Inflammatory macrophage treated with lipopolysaccharide for 4 hours (primary cell): ENCODE data around the gene MESP2.
"Not testable (repeated sequence)": the region's sequence is repeated elsewhere in the genome, so short reads cannot be mapped to it uniquely, and the experiment has no call there.

ENCODE experiments used
- DNase-seq: peaks from one replicate; pipeline ENCODE4 v3.0.0-alpha.2; 2020

The MESP2 gene

DNA sequence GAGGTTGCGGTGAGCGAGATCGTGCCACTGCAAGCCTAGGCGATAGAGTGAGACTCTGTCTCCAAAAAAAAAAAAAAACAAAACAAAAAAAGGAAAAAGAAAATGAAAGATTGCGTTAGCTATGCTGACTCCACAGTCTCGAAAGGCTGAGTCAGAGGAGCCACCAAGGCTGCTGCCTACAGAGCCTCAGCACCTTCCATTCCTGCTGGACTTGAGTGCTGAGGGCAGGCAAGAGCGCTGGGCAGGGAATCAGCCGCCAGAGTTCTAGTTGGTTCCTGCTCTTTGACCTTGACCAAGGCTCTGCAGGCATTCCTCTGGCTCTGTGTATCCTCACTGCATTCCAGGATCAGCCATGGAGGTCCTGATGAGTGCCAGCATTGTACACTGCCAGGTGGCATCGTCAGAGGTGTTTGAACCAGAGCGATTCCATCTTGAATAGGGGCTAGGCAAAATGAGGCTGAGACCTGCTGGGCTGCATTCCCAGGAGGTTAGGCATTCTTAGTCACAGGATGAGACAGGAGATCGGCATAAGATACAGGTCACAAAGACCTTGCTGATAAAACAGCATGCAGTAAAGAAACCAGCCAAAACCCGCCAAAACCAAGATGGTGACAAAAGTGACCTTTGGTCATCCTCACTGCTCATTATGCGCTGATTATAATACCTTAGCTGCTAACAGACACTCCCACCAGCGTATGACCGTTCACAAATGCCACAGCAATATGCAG is 5.9 kb downstream of the MESP2 start:
- peak; percentile 97 for DNase-seq

DNA sequence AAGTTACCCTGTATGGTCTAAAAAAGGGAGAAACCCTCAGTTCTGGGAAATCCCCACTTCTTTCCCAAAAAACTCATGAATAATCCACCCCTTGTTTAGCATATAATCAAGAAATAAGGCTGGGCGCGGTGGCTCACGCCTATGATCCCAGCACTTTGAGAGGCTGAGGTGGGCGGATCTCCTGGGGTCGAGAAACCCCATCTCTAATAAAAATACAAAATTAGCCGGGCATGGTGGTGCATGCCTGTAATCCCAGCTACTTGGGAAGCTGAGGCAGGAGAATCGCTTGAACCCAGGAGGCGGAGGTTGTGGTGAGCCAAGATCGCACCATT is 6.5 kb downstream of the MESP2 start:
- not testable (repeated sequence) for DNase-seq

DNA sequence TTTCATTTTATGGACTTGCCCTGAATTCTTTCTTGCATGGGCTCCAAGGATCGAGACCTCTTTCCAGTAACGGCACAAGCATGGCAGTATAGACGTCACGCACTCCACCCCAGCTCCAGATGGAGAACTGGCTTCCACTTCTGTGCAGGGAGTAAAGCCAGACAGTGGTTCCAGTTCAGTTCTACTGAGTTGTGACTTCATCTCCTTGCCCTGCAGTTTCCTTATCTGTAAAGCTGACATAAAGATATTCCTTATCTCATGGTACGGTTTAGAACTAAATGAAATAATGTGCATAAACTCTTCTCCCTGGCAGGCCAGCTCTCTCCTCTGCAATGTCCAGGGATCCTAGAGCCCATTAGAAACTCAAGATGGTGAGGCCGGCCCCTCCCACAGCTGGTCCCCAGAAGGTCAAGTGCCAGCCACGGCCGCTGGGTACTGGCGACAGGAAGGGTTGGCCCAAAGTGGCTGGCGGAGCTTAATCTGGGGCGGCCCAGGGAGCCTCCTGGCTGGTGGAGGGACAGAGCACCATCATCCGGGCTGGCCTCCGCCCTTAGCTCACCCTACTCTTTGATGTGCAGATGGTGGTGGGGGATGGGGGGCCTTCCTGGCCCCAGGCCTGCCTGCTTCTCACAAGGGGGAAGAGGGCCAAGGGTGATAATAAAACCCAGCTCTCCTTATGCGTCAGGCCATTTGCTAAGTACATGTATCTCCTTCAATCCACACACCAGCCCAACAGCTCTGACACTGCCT is 7.2 kb downstream of the MESP2 start:
- peak; percentile 19 for DNase-seq

DNA sequence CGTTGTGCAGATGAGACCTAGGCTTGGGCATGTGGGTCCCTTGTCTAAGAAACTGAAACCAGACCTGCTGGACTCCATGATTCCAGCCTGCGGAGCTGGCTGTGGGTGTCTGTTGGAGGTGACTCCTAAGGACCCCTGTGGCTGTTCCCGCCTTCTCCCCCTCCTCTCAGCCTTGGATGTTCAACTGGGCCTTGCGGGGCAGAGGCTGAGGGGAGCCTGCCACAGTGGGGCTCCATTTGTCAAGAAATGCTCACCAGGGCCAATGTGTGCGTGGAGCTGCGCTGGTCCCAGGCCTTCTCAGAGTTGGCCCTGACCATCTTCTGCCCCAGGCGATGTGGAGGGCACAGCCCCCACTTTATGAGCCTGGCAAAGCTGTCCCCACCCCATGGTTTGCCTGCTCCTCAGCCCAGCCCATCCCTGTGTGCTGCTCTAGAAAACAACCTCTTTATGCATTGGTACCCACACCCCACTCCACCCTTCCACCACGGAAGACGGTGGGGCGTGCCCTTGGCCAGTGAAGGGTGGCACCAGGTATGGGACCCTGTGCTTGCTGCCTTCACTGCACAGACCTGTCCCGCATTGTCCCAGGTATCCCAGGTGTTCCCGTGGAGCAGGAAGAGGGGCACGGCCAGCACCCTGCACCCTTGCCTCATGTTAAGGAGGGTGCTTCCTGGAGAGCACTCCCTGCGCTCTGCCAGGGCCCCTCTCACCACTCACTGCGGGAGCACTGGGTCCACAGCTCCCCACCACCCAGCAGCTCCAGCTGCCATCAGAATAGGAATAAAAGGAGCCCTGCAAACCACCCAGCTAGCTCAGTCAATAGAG is 7.9 kb downstream of the MESP2 start:
- no peak for DNase-seq

DNA sequence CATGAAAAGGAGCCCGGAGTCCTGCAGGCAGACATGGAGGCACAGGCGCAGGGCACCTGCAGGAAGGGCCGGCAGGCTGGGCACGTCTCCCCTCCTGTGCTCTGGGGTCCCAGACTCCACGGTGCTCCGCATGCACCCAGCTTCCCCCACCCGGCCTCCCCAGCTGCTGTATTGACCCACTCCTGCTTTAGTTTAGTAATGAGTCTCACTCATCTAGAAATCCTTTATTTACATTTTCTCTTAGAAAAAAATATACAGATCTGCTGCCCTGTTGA is 8.5 kb downstream of the MESP2 start:
- DNase-seq = no peak

DNA sequence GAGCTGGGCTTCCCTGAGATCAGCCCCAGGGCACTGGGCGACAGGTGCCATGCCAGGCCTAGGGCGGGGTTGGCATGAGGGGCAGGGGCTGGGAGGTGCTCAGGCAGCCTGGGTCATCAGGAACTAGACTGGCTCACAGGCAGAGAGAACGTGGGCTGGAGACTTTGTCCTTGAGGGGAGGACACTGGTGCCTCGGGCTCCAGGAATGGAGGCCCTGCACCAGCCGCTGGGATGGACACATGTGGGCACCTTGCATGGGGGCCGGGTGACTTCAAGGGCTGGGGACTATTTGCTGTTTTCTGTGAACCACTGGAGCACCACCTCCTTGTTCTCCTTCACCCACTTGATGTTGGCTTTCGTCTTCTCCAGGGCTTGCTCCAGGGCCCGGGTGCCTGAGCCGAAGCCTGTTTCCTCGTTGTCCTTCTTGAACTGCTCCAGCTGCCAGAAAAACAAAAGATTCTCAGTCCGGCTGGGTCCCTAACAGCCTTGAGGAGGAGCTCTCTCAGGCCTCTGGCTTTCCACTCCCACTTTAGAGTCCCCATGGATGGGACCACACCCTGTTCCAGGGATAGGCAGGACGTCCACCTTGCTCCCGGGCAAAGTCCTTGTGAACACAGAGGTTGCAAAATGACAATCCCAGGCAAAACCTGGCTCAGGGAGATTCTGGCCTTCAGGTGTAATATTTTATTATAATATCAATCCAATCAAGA is 9.1 kb downstream of the MESP2 start:
- no peak for DNase-seq

DNA sequence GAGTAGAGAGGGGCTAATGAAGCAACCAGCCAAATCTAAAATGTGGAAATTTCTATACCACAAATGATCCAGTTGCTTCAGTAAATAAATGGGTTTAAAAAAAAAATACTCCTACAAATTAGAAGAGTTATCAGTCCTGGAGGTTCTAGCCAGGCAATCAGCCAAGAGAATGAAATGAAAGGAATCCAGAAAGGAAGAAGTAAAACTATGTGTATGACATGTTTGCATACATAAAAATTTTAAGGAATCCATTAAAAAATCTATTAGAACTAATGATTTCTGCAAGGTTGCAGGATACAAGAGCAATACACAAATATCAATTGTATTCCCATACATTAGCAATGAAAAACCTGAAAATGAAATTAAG is 9.6 kb downstream of the MESP2 start:
- no peak for DNase-seq

DNA sequence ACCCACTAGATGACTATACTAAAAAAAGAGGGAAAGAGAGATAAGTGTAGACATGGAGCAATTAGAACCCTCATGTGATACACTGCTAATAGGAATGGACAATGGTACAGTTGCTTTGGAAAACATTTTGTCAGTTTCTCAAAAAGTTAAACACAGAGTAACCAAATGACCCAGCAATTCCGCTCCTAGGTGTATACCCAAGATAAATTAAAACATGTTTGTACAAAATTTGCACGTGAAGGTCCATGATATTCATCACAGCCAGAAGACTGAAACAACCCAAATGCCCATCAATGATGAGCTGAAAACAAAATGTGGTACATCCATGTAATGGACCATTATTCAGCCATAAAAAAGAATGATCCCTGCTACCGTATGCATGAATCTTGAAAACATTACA is 11.8 kb downstream of the MESP2 start:
- no peak for DNase-seq

DNA sequence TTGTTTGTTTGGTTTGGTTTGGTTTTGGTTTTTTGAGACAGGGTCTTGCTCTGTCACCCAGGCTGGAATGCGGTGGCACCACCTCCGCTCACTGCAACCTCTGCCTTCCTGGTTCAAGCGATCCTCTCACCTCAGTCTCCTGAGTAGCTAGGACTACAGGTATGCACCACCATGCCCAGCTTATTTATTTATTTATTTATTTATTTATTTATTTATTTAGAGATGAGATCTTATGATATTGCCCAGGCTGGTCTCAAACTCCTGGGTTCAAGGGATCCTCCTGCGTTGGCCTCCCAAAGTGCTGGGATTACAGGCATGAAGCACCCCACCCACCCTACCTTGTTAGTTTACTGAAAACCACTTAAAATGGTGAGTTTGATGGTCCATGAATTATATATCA is 12.5 kb downstream of the MESP2 start:
- DNase-seq = not testable (repeated sequence)

DNA sequence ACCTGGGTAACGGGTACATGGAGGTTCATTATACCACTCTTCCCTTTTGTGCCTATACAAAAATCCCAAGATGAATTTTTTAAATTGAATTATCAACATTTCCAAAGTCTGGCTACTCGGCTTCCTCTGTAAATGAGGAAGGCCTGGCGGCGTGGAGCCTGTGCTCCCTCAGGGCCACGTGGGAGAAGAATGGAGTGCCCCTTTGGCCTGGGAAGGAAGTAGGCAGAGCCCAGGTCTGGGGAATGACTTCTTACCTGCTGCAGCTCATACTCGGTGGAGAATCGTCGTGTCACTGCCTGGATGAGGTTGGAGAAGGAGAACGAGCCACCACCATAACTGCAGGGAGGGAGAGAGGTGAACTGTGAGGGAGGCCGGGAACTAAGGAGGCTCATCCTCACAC is 14.1 kb downstream of the MESP2 start:
- no peak for DNase-seq

DNA sequence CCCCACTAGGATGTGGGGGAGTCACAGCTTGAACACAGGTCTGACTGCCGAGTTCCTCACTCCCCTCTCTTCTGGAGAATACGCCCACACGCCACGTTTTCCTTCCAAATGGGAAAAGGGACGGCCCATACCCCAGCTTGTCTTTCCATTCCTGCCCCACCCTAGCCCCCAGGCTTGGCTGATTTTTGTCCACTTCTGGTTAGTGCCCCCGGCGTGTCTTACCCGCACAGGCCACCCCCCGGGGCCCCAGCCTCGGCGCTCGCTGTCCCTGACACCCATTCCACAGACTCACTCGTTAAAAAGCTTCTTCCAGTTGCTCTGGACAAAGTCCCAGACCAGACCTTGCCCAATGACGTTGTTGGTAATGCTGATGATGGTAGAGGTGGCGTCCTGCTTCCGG is 14.5 kb downstream of the MESP2 start:
- no peak for DNase-seq

DNA sequence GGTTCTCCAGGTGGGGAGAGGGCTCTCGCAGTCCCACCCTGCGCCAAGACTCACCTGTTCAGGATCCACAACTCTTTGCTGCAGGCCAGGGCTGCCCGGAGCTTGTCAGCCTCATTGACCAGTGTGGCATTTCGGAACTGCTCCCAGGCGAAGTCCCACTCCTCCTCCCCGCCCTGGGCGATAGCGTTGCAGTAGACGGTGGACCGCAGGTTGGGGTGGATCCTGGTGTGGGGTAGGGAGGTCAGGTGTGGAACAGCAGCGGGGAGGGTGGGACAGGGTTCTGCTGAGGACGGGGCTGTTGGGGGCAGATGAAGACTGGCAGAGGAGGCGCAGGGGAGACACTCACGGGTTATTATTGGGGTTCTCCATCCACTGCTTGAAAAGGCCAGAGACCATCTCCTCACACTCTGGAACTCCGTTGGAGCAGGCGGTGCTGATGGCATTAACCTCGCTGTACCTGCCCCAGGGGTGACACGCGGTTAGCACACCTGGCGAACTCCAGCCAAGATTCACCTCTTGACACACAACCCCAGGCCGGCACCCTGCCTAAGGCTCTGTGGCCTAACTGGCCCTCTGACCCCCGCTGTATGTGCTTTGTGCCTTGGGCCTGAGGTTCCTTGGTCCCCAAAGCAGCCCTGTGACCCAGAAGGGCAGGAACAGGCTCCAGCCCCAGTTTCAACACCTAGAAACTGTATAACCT is 16.1 kb downstream of the MESP2 start:
- no peak for DNase-seq

DNA sequence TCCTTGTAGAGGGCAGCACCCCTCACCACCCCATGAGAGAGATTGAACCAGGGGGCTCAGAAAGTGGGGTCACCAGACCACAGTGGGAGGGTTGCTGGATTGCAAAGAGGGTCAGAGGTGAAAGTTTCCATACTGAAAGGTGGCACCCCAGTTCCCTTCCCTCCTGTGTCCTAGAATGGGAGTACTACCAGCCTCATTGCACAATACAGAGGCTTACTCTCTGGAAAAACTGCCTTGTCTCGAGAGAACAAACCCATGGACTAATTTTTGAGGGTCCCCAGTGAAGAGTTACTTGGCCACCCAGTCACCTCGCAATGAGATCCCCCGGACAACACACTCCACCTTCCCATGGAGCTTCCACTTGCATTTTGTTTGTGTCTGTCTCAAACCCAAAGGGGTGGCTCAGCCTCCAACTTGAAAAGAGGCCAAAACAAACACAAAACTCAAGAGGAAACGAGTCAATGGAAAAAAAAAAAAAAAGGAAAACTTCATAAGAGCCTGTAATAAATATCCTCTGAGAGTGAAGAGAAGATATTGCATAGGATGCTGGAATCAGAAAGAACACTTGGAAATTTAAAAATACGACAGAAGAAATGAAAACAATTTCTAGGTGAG is 18.6 kb downstream of the MESP2 start:
- no peak for DNase-seq

DNA sequence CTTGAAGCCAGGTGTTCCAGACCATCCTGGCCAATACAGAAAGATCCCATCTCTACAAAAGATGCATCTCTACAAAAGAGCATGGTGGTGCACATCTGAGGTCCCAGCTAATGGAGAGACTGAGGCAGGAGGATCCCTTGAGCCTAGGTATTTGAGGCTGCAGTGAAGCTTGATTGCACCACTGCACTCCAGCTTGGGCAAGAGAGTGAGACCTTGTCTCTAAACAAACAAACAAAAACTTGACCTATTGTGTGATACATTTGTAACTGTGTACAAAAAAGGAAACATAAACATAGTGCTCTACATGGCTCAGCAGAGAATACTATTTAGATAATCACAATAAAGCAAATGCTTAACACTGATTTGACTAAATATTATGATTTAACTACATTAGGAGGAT is 19.9 kb downstream of the MESP2 start:
- no peak for DNase-seq

DNA sequence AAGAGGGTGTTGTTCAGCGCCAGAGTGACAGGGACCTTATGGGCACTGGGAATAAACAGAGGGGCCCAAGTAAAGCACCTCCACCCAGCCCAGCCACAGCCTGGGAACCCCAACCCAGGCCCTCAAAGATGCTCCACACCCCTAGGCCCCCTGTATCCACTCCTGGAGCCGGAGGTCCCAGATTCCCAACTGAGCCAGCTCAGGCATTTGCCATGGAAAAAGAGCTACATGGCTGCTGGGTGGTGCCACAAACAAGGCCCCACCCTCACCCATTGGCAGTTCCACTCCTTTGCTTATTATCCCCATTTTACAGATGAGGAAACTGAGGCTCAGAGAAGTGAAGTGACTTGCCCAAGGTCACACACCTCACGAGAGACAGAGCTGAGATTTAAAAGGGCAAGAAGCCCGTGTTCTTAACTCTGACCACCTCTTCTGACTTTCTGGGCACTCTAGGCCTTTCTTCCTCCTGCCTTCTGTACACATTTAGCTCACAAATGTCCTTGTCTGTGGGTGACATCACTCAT is 21.6 kb downstream of the MESP2 start:
- DNase-seq = no peak

DNA sequence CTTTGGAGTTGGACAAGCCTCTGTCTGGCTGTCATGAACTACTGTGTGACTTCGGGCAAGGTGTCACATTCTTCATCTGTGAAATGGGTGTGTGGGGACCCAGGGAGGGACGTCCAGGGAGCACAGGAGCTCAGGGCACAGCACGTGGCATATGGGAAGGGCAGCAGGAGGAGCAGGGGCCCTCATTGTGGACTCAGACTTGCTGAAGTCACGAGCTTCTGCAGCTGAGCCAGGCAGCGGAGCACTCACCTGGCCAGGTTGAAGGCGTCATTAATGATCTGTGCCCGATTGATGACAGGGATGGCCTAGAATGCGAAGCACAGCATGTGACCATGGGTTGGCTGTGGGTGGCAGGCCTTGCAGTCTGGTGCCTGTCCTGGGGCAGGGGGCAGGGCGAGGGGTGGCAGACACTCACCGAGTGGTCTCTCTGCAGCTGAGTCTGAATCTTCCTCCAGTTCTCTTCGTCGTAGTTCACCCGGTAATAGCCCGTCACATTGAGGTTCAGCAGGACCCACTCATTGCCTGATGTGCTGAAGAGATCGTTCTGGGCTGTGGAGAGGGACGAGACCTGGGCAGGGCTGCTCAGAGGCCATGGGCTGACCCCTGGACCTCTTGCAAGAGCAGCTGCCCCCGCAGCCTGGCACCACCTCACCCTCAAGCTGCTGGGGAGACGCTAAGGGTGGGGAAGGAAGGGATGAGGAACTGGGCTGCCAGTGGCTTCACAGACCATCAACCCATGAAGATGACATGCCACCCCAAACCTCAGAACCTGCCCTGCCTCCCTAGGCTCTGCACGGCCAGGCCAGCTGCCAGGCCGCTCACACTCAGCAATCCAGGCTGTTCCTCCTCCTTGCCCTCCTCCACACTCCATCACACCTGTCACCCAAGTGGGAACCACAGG is 23.1 kb downstream of the MESP2 start:
- DNase-seq = no peak

DNA sequence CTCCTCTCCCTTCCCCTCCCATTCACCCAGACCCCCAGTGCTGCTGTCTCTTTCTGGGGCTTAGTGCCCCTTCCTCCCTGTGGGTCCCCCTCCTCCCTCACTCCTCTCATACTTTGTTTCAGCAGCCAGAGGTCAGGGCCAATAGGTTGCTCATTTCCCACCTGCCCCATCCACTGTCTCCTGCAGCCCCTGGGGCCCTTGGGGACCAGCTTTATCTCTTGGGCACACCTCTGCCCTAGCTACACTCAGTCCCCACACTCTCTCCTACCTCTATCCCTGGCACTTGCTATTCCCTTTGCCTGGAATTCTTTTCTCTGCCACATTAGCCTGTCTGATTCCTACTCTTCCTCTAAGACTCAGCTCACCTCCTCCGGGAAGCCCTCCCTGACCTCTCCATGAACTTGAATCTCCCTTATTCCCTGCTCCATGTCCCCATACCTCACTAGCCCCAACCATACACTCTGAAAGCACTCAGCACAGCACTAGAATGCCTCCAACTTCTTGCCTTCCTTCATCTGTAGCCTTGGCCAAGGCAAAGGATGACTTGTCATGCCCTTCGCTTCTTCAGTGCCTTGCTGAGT is 23.9 kb downstream of the MESP2 start:
- DNase-seq = no peak

DNA sequence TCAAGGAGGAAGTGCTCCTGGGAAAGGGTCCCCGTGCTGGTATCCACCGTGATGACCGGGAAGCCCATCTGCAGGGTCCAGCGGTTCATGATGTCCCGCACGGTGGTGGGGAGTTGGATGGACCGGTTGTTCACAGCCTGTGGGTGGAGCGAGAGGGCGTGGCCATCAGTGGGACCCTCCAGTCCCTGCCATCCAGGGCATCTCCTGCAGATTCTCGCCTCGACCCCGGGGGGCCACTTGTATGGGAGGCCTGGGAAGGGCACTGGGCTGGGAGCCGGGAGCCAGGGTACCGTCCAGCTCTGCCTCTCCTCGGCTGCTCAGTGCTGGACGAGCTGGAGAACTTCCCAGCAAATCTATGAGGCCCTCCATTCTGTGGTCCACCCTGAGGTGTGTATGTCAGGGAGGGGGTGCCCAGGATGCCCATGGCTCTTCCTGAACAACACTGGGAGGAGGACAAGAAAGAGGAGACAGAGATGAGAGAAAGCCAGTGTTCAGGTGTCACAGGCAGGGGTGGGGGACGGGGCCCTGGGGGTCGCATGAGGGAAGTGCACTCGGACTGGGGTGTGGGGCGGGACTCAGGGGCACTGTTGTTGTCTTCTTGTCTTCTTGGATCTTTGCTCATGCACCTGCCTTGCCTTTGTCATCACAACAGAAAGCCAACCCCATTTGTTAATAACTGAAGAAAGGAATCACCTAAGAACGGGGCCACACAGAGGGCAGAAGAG is 25.5 kb downstream of the MESP2 start:
- no peak for DNase-seq

DNA sequence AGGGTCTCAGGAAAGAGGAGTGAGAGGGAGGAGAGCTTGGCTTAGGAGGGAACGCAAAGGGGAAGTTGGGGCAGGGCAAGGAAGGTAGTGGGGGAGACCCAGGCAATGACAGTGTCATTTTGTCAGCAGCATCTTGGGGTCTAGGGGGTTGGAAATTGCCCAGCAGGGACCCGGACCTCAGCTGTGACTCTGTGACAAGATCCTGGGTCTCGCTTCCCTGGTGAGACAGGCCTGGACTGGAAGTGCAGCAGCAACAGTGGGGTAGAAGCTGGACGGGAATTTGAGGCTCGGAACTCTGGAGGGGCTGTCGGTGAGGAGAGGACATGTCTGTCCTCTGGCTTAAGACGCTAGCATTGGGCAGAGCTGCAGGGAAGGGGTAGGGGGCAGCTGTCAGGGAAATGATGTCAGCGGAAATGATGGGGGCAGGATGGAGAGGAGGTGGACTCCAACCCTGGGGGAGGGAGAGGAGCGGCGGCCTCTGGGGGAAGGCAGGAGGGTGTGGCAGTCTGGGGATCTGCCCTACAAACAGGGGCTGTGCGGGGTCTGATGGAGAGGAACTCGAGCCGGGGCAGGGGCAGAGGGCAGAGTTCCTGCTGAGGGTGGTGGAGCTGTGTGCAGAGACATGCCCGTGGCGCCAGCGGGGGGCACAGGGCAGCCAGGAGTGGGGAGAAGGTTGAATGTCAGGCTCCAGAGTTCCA is 26.2 kb downstream of the MESP2 start:
- DNase-seq = no peak
